Loucy (cell line): ENCODE measurements around the gene PIR.

Source experiments
- CTCF ChIP-seq: fragments of 200-600 bp; sonication (generic); conservative IDR thresholded peaks from 2 replicates; pipeline ENCODE4 v1.5.1; 2014; ENCODE audit warnings: mild to moderate bottlenecking, antibody characterized with exemption, low read length
- EZH2phosphoT487 ChIP-seq: fragments of 200-600 bp; IDR thresholded peaks from 2 replicates; pipeline ENCODE4 v1.6.1; 2018; ENCODE audit warnings: antibody characterized with exemption, mild to moderate bottlenecking, moderate library complexity, borderline replicate concordance

- TF ChIP-seq CTCF, result no peak
- TF ChIP-seq EZH2phosphoT487, result no peak
Measured at GRCh38 chrX:15366506-15367352, 126.4 kb downstream of the PIR start.
